Muscle layer of duodenum (tissue), 2 donors: ENCODE data around the gene SESN2.
A peak's percentile ranks its signal among the peaks of the same experiment; 100 is the strongest.

Experiments used
- H3K27ac ChIP-seq: one replicate; pipeline ENCODE4 v1.7.0; 2013; ENCODE audit warnings: mild to moderate bottlenecking, low read length
- H3K27me3 ChIP-seq: one replicate; pipeline ENCODE4 v1.7.0; 2013; ENCODE audit warnings: low read depth, mild to moderate bottlenecking, control low read depth, low read length
- H3K36me3 ChIP-seq, 2 donors: one replicate each; pipeline ENCODE4 v1.7.0; 2013; ENCODE audit warnings: low read length in 2 of 2, control low read depth in 1 of 2, mild to moderate bottlenecking in 1 of 2; ENCODE audit not compliant: insufficient read depth in 2 of 2, control insufficient read depth in 1 of 2
- H3K4me1 ChIP-seq, 2 donors: one replicate each; pipeline ENCODE4 v1.7.0; 2013; ENCODE audit warnings: low read length in 2 of 2, mild to moderate bottlenecking in 2 of 2, control low read depth in 1 of 2, moderate library complexity in 1 of 2; ENCODE audit not compliant: insufficient read depth in 2 of 2, control insufficient read depth in 1 of 2
- H3K4me3 ChIP-seq, 2 donors: one replicate each; pipeline ENCODE4 v1.7.0; 2013; ENCODE audit warnings: low read length in 2 of 2, low read depth in 1 of 2, mild to moderate bottlenecking in 1 of 2
- H3K9me3 ChIP-seq, 2 donors: one replicate each; pipeline ENCODE4 v1.7.0; 2013; ENCODE audit warnings: low read length in 2 of 2, control low read depth in 1 of 2, mild to moderate bottlenecking in 1 of 2; ENCODE audit not compliant: control insufficient read depth in 1 of 2
- donor health status: healthy.

The SESN2 gene

GRCh38 chr1:28296401-28297261, 37.3 kb downstream of the SESN2 start:
- Histone ChIP-seq H3K27ac (no peak overlapping the region), H3K4me3 (peak overlapping the region in 1 of 2 donors; percentile 7), H3K9me3 (no peaks in the 10 kb centered on the region), H3K36me3 (no peaks in the 10 kb centered on the region), H3K27me3 (no peaks in the 10 kb centered on the region), H3K4me1 (no peaks in the 10 kb centered on the region)

GRCh38 chr1:28297826-28298225, 38.5 kb downstream of the SESN2 start:
- no peaks in the 10 kb centered on the region for H3K9me3 ChIP-seq
- H3K4me1 ChIP-seq, result no peaks in the 10 kb centered on the region
- no peak overlapping the region for H3K27ac ChIP-seq
- H3K36me3 ChIP-seq, result no peaks in the 10 kb centered on the region
- H3K27me3 ChIP-seq, result no peaks in the 10 kb centered on the region
- no peak overlapping the region for H3K4me3 ChIP-seq

DNA sequence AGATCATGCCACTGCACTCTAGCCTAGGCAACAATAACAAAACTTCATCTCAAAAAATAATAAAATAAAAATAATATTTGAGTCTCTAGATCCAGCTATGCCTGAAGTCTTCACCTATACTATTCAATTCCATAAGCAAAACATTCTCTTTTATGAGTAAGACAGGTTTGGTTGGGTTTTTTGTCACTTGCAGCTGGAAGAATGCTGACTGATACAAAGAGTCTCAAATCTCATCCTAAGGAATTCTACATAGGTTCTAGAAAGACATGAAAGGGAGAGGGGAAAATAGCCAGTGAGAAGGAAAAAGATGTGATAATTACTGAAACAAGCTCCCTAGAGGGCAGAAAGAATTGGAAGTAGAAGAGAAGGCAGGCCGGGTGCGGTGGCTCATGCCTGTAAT, 39.1 kb downstream of the SESN2 start:
- Histone ChIP-seq H3K4me3 (no peak overlapping the region), H3K9me3 (no peaks in the 10 kb centered on the region), H3K4me1 (no peaks in the 10 kb centered on the region), H3K27me3 (no peaks in the 10 kb centered on the region), H3K36me3 (no peaks in the 10 kb centered on the region), H3K27ac (no peak overlapping the region)

DNA sequence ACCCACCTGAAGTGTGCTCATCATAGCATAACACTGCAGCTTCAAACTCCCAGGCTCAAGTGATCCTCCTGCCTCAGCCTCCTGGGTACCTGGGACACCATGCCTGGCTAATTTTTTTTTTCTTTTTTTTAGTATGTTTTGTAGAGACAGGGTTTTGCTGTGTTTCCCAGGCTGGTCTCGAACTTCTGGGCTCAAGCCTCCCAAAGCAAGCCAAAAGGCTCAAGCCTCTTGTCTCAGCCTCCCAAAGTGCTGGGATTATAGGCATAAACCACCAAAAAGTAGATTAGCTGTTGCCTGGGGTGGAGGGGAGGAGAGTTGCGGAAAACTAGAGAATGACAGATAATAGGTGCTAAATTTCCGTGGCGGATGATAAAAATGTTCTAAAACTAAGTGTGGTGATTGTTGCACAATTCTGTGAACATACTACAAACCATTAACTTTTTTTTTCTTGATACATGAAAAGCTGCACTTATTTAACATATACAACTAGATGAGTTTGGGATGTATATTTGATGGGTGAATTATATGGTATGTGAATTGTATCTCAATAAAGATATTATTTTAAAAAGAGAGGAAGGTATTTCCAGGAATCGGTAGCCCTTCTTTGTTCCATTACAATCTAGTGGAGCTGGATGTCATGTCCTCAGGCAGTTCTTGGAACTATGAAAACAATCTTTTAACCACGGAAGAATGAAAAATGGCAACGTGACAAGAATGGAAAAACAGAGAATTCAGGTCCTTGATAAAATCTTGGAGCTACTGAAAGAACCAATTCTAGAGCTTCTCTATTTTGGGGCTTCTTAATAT, 42.3 kb downstream of the SESN2 start:
- H3K9me3 ChIP-seq, result no peaks in the 10 kb centered on the region
- H3K4me1 ChIP-seq, result no peaks in the 10 kb centered on the region
- no peak overlapping the region for H3K27ac ChIP-seq
- no peak overlapping the region for H3K4me3 ChIP-seq
- no peaks in the 10 kb centered on the region for H3K27me3 ChIP-seq
- H3K36me3 ChIP-seq, result no peaks in the 10 kb centered on the region

DNA sequence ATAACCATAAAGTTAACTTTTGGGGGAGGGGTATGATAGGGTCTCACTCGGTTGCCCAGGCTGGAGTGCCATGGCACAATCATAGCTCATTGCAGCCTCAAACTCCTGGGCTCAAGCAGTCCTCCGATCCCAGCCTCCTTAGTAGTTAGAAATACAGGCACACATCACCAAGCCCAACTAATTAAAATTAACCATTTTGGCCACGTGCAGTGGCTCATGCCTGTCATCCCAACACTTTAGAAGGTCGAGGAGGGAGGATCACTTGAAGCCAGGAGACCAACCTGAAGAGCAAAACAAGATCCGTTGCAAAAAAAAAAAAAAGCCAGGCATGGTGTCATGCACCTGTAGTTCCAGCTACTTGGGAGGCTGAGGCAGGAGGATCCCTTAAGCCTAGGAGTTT, 42.9 kb downstream of the SESN2 start:
- H3K9me3 ChIP-seq, result no peaks in the 10 kb centered on the region
- no peaks in the 10 kb centered on the region for H3K4me1 ChIP-seq
- no peak overlapping the region for H3K4me3 ChIP-seq
- H3K27me3 ChIP-seq, result no peaks in the 10 kb centered on the region
- no peak overlapping the region for H3K27ac ChIP-seq
- H3K36me3 ChIP-seq, result no peaks in the 10 kb centered on the region

DNA sequence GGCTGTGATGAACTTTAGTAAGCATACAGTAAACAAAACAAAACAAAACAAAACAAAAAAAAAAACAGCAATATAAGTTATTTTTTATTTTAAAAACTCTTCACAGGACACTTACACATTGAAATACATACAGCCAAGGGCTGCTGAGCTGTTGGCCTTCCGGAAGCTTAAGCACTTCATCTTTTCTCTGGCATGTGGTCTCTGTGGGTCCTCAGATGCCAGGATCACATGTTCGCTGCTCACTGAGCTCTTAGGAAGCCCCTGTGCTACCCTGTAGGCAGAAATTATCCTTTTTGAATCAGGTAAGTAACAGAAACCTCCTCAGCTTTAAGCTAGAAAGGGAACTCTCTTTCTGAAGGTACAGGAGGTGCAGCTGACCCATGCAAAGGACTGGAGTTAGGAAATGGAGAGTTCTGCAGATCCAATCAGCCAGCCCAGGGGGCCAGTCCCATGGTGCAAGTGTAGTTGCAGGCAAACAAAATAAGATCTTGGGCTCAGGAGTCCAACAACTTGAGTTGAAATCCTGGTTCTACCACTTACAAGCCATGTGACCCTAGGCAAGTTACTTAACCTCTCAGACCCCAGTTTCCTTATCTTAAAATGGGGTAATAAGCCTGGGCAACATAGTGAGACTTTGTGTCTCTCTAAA, 47.1 kb downstream of the SESN2 start:
- Histone ChIP-seq H3K4me3 (no peak overlapping the region), H3K36me3 (no peaks in the 10 kb centered on the region), H3K27me3 (no peaks in the 10 kb centered on the region), H3K27ac (no peak overlapping the region), H3K4me1 (no peaks in the 10 kb centered on the region), H3K9me3 (no peaks in the 10 kb centered on the region)

GRCh38 chr1:28308750-28309149, 49.4 kb downstream of the SESN2 start:
- H3K4me1 ChIP-seq, result no peaks in the 10 kb centered on the region
- no peaks in the 10 kb centered on the region for H3K36me3 ChIP-seq
- H3K9me3 ChIP-seq, result no peaks in the 10 kb centered on the region
- no peak overlapping the region for H3K27ac ChIP-seq
- H3K4me3 ChIP-seq, result no peak overlapping the region
- no peaks in the 10 kb centered on the region for H3K27me3 ChIP-seq

DNA sequence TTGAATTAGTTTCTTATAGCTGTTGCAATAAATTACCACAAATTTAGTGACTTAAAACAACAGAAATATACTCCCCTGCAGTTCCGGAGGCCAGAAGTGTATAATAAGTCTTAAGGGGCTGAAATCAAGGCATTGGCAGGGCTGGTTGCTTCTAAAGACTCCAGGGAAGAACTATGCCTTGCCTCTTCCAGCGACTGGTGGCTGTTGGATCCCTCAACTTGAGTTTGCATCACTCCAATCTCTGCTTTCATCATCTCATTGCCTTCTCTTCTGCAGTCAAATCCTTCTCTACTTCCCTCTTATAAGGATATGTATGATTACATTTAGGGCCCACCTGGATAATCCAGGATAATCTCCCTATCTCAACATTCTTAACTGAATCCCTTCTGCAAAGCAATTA, 50.4 kb downstream of the SESN2 start:
- H3K4me1 ChIP-seq, result no peaks in the 10 kb centered on the region
- H3K36me3 ChIP-seq, result no peaks in the 10 kb centered on the region
- no peaks in the 10 kb centered on the region for H3K9me3 ChIP-seq
- H3K27me3 ChIP-seq, result no peaks in the 10 kb centered on the region
- no peak overlapping the region for H3K4me3 ChIP-seq
- no peak overlapping the region for H3K27ac ChIP-seq

GRCh38 chr1:28313702-28314546, 54.6 kb downstream of the SESN2 start:
- H3K4me3 ChIP-seq, result no peak overlapping the region

GRCh38 chr1:28314547-28314941, 55.2 kb downstream of the SESN2 start:
- Histone ChIP-seq H3K9me3 (no peaks in the 10 kb centered on the region), H3K27ac (no peak overlapping the region), H3K27me3 (no peaks in the 10 kb centered on the region), H3K4me3 (no peak overlapping the region), H3K4me1 (no peaks in the 10 kb centered on the region), H3K36me3 (no peaks in the 10 kb centered on the region)

More at GRCh38 chr1:28313702-28314546, 54.6 kb downstream of the SESN2 start:
- H3K27me3 ChIP-seq, result no peaks in the 10 kb centered on the region
- H3K36me3 ChIP-seq, result no peaks in the 10 kb centered on the region
- no peaks in the 10 kb centered on the region for H3K4me1 ChIP-seq
- H3K27ac ChIP-seq, result no peak overlapping the region
- no peaks in the 10 kb centered on the region for H3K9me3 ChIP-seq
